ENCODE data around the gene ATP5ME.

GRCh38 chr4:632926-633325 is 41.1 kb downstream of the ATP5ME start:
- no peak for TF ChIP-seq CTCF (IDR thresholded peaks at IDR 0.05 in 2 of 3, conservative IDR thresholded peaks at IDR 0.05 in 1 of 3; ENCODE audit: borderline replicate concordance in 1 of 3, insufficient read depth in 1 of 3, low read depth in 2 of 3, low read length in 2 of 3)
- TF ChIP-seq POLR2A (IDR thresholded peaks at IDR 0.05; ENCODE audit: borderline replicate concordance, extremely low read depth, insufficient read depth, insufficient read length): no peak
- TF ChIP-seq EZH2 (IDR thresholded peaks at IDR 0.05): no peak
- TF ChIP-seq MAX (IDR thresholded peaks at IDR 0.05): no peak
- no peak for TF ChIP-seq REST (IDR thresholded peaks at IDR 0.05; ENCODE audit: low read depth)
- TF ChIP-seq FOSL1 (IDR thresholded peaks at IDR 0.05; ENCODE audit: low read depth): no peak
- no peak for TF ChIP-seq POLR2AphosphoS5 (IDR thresholded peaks at IDR 0.05; ENCODE audit: low read depth, low read length)
- no peak for TF ChIP-seq EGR1 (IDR thresholded peaks at IDR 0.05; ENCODE audit: low read depth)
- no peak for TF ChIP-seq SP1 (IDR thresholded peaks at IDR 0.05; ENCODE audit: low read depth)
- TF ChIP-seq RAD21 (IDR thresholded peaks at IDR 0.05; ENCODE audit: low read depth): no peak
